ENCODE data around the gene PTK7. TPM values are rescaled to one million over a fixed set of nuclear protein-coding genes. Genes with fewer than 3 reads are reported as not detected.

Gene PTK7
- total RNA-seq, 2 donors from 2014 or later, result 1.2 to 4.1 TPM

- DNase-seq (ENCODE audit: low spot score), result no peak
- H3K4me1 Mint-ChIP-seq (ENCODE audit: low read depth in 2 of 2), result no peaks in the 10 kb centered on the region
- no peak for ATAC-seq
- no peaks in the 10 kb centered on the region for H3K27me3 Mint-ChIP-seq
- peaks cover 5% of the 10 kb centered on the region for H3K36me3 Mint-ChIP-seq
- no peaks in the 10 kb centered on the region for H3K9me3 Mint-ChIP-seq
- no peak overlapping the region for H3K27ac Mint-ChIP-seq
- no peak overlapping the region for H3K4me3 Mint-ChIP-seq
These were observed 127.6 kb downstream of the PTK7 start for GRCh38 chr6:43203718-43204095.

DNA sequence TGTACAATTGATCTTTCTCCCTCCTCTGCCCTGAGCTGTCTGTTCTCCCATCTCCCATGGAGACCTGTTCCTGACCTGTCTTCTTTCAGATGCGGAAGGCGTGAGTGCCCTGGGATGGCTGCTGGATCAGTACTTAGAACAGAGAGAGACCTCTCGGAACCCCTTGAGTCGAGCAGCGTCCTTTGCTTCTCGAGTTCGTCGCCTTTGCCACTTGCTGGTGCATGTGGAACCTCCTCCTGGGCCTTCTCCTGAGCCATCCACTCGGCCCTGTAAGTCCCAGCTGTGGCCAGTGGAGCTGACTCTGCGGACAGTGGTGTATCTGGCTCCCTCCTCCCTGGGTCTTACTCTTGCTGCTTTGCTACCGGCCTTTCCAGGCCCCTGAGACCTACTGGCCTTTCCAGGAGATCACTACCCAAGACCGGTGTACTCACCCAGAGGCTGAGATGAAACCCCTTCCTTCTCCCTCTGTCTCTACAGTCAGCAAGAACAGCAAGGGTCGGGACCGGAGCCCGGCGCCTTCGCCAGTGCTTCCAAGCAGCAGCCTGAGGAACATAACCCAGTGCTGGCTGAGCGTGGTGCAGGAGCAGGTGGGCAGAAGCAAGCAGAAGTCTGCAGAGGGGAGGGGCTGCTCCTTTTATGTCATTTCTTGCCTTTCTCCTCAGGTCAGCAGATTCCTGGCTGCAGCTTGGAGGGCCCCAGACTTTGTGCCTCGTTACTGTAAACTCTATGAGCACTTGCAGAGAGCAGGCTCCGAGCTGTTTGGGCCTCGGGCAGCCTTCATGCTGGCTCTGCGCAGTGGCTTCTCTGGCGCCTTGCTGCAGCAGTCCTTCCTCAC lies 128.4 kb downstream of the PTK7 start:
- no peaks in the 10 kb centered on the region for H3K27me3 Mint-ChIP-seq
- H3K4me1 Mint-ChIP-seq (ENCODE audit: low read depth in 2 of 2), result no peaks in the 10 kb centered on the region
- H3K4me3 Mint-ChIP-seq, result no peak overlapping the region
- ATAC-seq, result no peak
- H3K27ac Mint-ChIP-seq, result no peak overlapping the region
- H3K9me3 Mint-ChIP-seq, result no peaks in the 10 kb centered on the region
- no peak for DNase-seq (ENCODE audit: low spot score)
- H3K36me3 Mint-ChIP-seq, result peaks cover 5% of the 10 kb centered on the region

GRCh38 chr6:43205849-43206248 lies 129.7 kb downstream of the PTK7 start:
- Mint-ChIP-seq H3K27ac (no peak overlapping the region), H3K27me3 (no peaks in the 10 kb centered on the region), H3K4me3 (no peak overlapping the region), H3K4me1 (ENCODE audit: low read depth in 2 of 2) (no peaks in the 10 kb centered on the region), H3K9me3 (no peaks in the 10 kb centered on the region), H3K36me3 (no peaks in the 10 kb centered on the region)
- DNase-seq (ENCODE audit: low spot score) (no peak), ATAC-seq (no peak)

DNA sequence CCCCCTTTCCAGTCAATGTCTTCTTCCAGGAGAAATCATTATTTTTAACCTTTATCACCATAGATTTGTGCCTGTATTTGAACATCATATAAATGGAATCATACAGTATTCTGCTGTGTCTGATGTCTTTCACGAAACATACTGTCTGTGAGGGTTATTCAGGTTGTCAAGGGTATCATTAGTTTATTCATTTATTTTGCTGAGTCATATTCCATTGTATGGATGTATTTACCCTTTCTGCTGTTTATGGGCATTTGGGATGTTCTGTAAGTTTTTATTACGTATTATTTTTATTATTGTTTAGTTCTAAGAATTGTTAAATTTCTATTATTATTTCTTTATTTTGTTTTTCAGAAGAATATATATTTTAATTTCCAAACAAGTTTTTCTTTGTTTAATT lies 131.2 kb downstream of the PTK7 start:
- no peaks in the 10 kb centered on the region for H3K27me3 Mint-ChIP-seq

More for the DNA sequence above, 131.2 kb downstream of the PTK7 start:
- Mint-ChIP-seq H3K4me1 (ENCODE audit: low read depth in 2 of 2) (no peaks in the 10 kb centered on the region), H3K4me3 (no peak overlapping the region), H3K27ac (no peak overlapping the region), H3K9me3 (no peaks in the 10 kb centered on the region), H3K36me3 (no peaks in the 10 kb centered on the region)
- ATAC-seq, result no peak
- DNase-seq (ENCODE audit: low spot score), result no peak

Other genes with a start within 250 kb of the PTK7 start
- gene RPL7L1, start 196.7 kb upstream of the PTK7 start, total RNA-seq, result 100 to 1,000 TPM; 125 to 191 TPM
- not detected for gene PTCRA, start 160.3 kb upstream of the PTK7 start, total RNA-seq
- gene CNPY3, start 146.8 kb upstream of the PTK7 start, total RNA-seq, result 10 to 100 TPM; 35.4 to 38.2 TPM
- gene GNMT, start 115.6 kb upstream of the PTK7 start, total RNA-seq, result 1 to 10 TPM in 1 of 2 donors, under 1 TPM in 1; 0.26 to 1.1 TPM
- gene PEX6, start 97.1 kb upstream of the PTK7 start, total RNA-seq, result 10 to 100 TPM; 14.1 to 18.7 TPM
- 10 to 100 TPM; 38.9 to 47.8 TPM for gene PPP2R5D, start 91.7 kb upstream of the PTK7 start, total RNA-seq
- 10 to 100 TPM; 55.7 to 77.8 TPM for gene MEA1, start 62.4 kb upstream of the PTK7 start, total RNA-seq
- 10 to 100 TPM; 59.6 to 60.8 TPM for gene KLHDC3, start 62.1 kb upstream of the PTK7 start, total RNA-seq
- 10 to 100 TPM; 86.9 to 96.5 TPM for gene RRP36, start 54.7 kb upstream of the PTK7 start, total RNA-seq
- 1 to 10 TPM; 8.3 to 9.8 TPM for gene CUL7, start 22.5 kb upstream of the PTK7 start, total RNA-seq
- gene MRPL2, start 16.9 kb upstream of the PTK7 start, total RNA-seq, result 10 to 100 TPM; 41.7 to 59.6 TPM
- 10 to 100 TPM; 12.3 to 13.0 TPM for gene KLC4, start 16.7 kb upstream of the PTK7 start, total RNA-seq
- gene SRF, start 95.0 kb downstream of the PTK7 start, total RNA-seq, result 10 to 100 TPM; 56.8 to 70.4 TPM
- 10 to 100 TPM; 41.5 to 85.8 TPM for gene CUL9, start 105.9 kb downstream of the PTK7 start, total RNA-seq
- 10 to 100 TPM; 15.0 to 32.5 TPM for gene DNPH1, start 153.2 kb downstream of the PTK7 start, total RNA-seq
- under 1 TPM; 0.75 to 0.81 TPM for gene TTBK1, start 167.2 kb downstream of the PTK7 start, total RNA-seq
- gene SLC22A7, start 221.9 kb downstream of the PTK7 start, total RNA-seq, result not detected
- 1 to 10 TPM in 1 of 2 donors, not detected in 1; 2.0 TPM for gene CRIP3, start 232.5 kb downstream of the PTK7 start, total RNA-seq